Stimulated activated CD8-positive, alpha-beta memory T cell treated with anti-CD3 and anti-CD28 coated beads, Interleukin-4, amount 100 ng/mL, for 48 hours (primary cell): ENCODE measurements around the gene ITGB1.

Experiments used
- DNase-seq: peaks from one replicate; pipeline ENCODE4 v3.0.0-alpha.2; 2020

The ITGB1 gene

DNA sequence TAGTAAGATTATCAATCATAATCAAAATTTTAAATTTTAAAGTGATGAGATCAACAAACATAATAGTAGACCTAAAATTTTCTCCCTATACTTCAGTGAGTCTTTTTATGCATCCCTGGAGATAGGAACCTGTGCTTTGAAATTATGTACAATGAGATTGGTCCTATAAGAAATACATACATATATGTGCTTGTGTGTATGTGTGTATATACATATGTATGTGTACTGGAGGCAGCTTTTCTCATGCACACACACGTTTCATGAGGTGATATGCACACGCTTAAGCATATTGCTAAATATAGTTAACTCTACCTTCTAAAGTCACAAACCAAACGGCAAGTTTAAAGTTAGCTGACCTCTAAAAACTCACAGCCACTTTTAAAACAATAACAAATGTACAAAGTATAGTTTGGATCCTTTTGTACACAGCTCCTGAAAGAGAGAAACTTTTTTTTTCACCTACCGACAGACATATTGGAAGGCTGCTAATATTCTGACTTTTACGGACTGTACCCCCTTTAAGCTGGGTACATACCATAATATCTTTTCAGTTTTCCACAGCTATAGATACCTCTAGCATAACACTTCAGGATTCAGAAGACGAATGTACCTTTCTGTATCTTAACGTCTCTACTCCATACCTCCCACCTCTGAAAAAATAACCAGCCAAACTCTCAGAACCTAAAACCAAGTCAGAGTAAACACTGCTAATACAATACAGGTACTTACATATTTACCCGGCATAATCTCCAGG lies 3.3 kb downstream of the ITGB1 start:
- DNase-seq: no peak

DNA sequence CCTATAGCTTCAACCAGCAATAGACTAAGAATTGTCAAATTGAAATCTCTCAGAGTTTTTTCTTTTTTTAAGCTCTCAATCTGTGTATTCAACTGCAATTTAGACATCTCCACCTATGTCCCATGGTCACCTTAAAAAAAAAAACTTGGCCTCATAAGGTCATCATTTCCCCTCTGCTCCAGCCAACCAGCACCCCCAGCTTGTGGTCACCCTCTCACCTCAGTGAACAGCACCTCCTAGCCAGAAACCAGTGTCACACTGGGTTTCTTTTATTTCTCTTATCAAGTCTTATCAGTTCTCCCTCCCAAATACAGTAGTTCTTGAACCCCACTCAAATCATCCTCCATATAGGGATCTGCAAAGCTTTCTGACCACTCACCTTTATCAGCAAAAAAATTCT lies 4.0 kb downstream of the ITGB1 start:
- DNase-seq: no peak

DNA sequence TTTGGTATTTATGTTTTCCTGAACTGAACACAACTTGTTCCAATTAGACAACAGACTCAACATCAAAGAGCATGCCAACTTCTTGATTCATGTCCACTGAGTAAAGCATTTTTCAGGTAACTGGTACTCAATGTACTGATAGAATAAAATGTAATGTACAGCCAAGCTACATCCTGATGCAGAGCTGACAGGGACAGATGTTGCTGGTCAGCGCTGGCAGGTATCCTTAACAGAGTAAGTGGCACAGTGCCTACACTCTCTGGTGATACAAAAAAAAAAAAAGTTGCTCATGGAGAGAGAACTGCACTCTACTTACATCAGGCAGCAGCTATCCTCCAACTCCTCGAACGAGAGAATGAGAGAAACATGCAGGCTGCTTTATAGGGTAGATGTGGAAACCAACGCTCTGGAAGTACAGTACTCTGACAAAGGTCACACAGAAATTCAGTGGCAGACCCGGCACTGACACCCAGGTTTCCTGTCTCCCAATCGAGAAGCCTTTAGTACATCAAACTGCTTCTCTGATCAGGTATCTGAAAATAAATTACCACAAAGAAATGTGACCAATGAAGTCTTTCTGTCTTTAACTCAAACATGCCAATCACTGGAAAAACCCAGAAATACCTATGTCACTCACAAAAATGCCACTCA lies 4.6 kb downstream of the ITGB1 start:
- no peak for DNase-seq

DNA sequence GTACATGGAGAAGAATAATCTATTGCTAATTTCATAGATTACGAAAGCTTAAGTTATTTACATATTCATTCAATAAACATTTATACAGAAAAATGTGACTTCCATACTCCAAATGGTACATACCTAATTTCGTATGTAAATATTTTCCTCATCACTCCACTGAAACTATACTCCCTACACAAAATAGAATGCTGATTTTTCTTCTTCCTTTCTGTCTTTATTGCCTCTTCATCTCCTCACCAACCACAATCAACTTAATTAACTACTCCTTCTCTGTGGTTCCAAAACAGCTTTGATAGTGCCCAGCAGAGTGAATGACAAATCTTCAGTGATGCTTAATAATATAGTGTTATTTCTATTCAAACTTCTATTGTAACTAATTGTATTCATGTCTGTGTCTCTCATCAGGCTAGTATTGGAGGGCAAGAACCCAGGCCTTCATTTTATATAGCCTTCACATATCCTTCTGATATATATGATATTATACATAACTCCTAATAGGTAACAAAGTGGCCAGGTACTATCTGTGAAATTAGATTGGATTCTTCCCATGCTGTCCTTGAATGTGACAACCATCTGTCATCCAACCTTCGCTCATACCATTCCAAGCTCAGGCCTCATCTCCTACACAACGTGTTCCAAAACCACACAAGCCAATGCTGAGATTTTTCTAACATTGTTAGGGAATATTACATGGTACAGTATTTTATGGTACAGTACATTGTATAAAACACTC lies 5.3 kb downstream of the ITGB1 start:
- DNase-seq: no peak

DNA sequence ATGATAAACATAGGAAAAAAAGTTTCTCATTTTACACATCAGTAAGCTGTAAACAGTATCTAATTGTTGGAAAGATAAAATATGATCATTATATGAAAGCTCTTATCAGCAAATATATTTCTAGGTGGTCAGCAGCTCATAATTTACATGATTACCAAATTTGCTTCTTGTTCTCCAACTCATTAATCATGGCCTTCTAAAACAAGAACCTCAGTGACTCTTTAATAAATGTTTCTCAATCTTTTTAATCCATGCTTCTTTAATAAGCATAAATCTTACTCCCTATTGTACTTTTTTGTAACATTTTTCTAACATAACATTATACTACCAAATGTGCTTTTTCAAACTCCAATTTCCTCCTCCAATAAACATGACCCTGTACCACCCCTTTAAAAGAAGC lies 5.9 kb downstream of the ITGB1 start:
- no peak for DNase-seq

DNA sequence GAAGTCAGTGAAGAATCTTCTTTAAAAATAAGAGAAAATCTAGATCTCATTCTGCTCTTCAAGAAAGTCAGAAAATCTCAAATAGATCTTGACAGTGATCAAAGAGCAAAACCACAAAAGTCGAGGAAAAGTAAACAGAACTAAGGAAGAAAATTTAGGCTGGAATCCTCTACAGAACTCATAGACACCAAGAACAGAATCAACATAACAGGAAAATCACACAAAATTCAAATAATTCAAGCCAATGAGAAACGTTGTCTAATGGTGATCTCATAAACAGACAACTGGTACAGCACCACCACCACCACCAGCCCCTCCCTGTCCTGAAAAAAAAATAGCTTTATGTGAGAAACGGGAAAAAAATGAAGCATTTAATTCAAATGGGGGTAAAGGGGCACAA lies 6.9 kb downstream of the ITGB1 start:
- DNase-seq: no peak

DNA sequence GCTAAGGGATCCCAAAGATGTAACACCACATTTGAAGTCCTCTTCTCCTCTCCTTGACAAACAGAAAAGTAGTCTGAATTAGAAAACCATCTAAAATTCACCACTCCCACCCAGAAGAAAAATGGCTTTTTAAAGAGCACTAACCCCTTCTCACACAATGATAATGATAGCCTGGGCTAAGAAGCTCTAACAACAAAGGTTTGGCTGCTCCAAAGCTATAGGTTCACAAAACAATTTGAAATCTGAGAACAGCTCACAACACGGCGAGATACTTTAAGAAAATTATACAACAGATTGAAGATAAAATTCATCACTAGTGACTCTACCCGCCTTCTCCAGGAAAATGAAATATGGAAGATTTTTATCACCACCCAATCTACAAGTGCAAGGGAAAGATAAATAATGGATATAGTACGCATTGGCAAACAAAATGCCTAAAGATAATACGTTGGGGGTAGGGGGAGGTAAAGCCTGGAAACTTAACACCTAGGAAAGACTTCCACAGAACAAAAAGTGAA lies 7.4 kb downstream of the ITGB1 start:
- DNase-seq: no peak

DNA sequence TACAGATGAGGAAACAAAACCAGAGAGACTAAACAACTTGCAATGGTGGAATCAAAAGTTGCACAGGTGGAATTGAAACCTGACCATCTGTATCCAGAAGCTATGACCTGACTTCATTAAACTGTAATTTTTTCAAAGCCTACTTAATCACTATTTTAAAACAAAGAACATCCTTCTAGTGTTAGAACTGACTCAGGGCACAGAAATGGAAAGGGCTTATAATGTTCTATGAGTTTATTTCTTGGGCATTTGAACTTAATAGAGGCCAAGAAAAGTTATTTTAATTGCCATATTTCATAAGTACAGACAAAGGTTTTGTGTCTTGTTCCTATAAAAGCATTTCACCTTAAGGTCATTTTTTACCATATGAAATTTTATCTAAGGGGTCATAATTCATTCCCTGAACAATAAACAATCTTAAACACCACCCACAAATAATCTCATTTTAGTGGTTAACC lies 8.8 kb downstream of the ITGB1 start:
- DNase-seq: no peak

DNA sequence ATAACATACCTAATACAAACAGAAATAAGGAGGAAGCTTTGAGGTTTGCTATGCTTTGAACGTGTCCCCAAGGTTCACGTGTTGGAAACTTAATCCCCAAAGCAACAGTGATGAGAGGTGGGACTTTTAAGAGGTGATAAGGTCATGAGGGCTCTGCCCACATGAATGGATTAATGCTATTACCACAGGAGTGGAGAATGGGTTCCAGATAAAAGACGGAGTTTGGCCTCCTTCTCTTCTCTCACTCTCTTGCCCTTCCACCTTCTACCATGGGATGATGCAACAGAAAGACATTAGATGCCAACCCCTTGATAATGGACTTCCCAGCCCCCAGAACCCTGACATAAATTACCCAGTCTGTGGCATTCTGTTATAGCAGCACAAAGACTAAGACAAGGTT lies 9.6 kb downstream of the ITGB1 start:
- no peak for DNase-seq

DNA sequence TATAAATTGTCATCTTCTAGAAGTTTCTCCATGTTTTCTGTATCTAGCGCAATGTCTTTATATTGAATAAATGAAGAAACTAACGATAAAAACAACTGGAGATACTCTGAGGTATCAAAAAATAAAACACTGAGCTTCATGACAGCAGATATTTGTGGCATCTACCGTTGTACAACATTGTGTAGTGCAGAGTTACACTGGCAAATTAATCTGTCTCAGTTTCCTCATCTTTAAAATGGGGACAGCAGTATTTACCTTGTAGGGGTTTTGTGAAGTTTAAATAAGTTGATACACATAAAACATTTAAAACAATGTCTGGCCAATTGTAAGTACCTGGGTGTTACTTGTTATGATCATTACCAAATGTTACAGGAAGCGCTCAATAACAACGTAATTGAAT lies 10.4 kb downstream of the ITGB1 start:
- no peak for DNase-seq

DNA sequence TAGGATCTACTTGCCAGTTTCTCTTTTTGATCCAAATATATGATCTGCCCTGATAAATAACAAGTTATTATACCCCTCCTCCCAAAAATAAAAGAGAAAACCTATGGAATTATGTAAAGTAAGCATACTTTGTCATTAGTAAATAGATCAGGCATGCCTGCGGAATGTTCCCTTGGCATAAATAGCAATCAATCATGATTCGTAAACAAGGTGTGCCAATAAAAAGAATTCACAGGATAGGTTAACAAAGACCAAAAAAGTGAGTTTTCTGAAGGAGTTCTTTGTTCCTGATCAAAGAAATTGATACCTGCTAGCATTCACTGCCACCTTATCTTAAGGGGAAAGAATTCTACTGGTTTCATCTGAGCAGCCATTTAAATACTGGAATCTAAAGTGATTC lies 11.9 kb downstream of the ITGB1 start:
- DNase-seq: no peak

DNA sequence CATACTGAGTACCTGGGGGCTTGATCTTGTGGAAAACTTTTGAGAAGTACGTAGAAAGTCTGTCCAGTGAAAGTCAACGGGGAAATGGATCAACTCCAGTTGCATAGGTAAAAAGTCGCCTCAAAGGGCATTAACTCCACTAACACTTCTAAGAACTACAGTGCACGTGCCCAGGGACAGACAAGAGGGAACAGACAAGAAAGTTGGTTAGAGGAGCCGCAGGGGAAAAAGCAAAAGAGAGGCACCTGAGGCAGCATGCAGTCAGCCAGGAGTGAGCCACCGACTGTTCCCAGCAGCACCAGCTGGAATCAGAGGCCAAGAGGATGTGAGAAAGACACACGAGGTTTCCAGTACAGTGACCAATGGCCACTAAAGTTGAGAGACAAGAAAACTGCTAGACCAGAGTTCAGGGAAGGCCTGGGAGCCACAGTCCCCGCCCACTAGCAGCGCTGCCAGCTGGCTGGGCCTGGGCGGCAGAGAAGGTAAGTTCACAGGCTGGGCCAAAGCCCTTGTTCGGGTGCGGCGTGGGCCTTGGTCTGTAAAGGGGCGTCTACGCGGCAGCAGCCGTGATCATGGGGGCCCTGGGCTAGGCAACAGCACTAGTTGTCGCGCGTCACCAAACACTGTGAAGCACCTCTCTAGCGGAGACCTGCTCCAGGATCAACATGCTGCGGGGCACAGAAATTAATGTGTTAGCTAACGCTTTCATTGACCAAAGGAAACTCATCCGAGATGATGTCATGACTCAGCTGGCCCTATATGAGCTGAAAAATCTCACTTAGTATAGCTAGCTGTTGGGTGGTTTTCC lies 14.0 kb downstream of the ITGB1 start:
- DNase-seq: no peak

DNA sequence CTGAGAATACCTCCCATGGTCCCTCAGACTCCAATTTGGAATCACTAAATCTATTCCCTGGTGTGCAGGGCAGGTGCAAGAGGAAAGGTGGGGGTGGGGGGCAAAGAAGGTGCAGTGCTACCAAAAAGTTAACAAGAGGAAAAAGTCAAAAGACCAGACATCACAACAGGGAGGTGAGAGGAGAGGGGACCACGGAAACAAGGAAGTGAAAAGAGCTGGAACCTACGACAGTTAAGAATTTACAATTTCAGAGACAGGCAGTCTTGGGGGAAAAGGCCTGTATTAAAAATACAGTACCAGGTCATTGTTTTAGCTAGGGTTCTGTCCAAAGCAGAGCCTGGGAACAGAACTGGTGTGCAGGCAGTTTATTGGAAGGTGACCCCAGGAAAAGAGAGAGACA lies 14.6 kb downstream of the ITGB1 start:
- no peak for DNase-seq

DNA sequence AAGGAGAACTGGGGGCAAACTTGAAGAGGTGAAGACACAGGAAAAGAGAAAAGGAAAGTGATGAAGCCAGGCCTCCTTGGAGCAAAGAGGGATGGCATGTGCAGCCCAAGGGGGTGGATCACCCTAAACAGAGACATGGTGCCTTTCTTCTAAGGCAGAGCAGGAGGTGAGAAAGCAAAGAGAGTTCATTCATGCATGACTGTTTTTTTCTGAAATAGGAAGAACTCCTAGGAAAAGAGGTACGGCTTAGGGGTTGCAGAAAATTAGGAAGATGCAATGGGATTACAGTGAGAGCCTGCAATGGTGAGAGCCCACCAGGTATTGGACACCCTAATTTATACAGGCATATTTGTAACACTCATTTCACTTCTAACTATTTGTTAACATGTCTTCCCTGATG lies 15.9 kb downstream of the ITGB1 start:
- no peak for DNase-seq

DNA sequence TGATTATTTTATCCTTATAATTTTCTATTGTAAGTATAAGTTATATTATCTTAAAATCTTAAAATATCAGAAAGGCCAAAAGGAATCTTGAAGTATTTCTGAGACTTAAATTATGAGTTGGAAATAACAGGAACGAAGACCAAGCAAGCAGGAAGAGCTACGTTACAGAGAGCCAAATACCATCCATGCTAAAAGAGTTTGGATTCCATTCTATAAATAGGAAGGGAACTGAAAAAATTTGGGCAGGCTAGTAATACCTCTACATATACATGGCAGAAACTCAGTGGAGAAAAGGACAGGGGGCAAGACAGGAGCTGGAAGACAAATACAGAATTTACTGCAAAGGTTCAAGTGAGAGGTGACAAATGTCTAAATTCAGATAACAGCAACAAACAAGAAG lies 16.7 kb downstream of the ITGB1 start:
- DNase-seq: no peak

DNA sequence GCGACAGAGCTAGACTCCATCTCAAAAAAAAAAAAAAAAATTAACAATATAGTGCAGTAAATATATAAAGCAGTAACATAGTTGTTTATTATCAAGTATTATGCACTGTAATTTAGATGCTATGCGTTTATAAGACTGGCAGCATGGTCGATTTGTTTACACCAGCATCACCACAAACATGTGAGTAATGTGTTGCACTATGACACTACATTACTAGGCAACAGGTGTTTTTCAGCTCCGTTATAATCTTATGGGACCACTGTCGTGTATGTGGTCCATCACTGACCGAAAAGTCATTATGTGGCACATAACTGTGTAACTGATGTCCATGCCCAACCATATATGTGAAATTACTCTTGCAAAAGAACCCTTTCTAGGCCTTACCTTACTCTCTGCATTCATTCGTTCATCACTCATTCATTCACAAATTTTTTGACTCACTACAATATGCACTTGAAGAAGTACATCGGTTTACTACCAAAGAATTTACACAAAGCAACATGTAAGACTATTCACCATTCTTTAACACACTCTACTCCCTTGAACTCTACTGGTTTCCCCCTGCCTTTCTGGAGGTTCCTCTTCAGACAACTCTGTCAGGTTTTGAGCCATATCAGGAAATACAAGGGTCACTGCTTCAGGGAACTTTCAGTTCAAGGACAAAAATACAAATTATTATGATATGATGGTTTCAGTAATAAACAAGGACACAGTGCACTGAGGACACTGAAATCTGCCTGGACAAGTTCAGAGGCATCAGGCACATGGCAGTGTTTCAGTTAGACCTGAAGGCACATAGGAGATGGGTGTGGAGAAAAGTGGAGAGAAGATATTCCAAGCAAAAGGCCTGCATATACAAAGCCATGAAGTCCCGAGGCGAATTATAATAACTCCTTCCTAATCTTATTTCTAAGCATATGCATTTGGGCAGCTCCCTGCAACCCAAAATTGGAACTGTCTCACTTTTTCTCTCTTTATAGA lies 17.4 kb downstream of the ITGB1 start:
- no peak for DNase-seq

DNA sequence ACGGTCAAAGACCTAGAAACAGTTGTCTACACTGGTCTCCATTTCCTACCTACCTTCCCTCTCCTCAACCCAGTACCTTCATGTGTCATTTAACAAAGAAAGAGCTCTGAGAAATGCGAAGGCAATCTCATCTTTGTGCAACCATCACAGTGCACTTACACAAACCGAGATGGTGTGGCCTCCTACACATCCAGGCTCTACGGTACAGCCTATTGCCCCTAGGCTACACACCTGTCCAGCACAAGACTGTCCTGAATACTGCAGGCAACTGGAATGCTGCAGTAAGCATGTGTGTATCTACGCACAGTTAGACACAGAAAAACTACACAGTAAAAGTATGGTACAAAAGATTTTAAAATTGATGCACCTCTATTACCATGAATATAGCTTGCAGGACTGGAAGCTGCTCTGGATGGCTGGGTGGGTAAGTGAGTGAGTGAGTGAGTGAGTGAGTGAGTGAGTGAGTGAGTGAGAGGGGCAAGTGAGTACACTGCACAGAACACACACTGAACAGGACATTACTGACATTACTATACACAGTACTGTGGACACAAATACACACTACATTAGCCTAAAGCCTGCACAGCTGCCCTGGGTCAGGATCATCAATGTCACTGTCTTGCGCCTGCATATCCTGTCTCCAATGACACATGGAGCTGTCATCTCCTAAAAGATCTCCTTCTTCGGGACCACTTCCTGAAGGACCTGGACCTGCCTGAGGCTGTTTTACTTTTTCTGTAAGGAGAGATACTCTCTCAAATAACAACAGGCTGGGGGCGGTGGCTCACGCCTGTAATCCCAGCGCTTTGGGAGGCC lies 18.5 kb downstream of the ITGB1 start:
- no peak for DNase-seq

DNA sequence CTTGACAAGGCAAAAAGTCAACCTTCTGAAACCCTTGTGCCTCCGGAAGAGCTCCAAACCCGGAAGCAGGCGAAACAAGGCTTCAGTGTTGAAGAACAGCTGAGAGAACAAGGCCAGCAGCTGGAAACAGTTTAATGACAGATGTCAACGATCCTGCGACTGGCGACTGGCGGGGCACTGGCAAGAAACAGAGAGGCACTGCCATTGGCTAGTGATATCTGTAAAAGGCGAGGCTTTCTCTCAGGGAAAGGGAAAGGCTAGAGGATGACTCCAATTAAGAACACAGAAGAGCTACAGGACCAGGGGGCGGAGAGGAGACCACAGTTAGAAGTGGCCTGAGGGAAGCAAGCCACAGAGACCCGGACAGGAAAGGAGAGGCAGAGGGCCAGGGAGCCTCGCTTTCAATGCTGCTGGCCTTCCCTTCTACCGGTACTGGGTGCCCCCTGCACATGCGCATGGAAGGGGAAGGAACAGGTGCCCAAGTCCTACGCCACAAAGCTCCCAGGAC lies 19.4 kb downstream of the ITGB1 start:
- no peak for DNase-seq

DNA sequence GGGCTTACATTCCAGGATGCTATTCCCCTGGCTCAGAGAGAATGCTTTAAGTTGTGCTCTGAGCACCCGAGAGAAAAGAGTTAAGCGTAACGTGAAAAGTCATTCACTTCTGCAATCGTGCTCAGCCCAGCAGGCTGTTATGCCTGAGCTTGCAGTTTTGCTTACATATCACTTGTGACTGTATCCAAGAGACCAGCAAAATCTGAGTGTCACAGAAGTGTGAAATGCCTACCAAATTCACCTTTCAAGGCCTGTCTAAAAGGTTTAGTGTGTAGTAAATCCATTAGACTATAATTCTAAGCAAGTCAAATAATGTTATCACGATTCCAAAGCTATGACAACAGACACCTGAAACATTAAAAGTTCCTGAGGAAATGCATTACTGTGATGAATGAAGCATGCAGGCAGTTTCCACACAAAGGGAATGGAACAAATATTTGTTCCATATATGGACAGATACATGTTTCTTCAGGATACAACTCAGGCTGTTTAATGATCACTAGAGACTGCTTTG lies 20.1 kb downstream of the ITGB1 start:
- DNase-seq: no peak

DNA sequence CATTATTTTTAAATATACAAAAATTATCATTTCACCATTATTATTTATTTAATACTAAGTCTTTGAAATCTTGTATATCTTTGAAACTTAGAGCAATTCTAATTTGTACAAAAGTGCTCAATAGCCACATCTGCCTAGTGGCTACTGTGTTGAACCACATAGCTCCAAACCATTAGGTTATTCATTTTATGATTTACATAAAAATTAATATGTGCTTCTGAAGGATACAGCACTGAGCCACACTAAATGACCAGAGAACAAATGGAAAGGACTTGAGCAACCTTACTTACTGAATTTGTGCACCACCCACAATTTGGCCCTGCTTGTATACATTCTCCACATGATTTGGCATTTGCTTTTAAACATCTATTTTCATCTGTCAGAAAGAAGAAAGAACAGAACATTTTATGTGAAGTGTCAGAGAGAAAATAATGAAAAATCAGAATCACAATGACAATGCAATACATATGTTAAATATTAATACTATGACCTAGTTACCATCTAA lies 25.8 kb downstream of the ITGB1 start:
- no peak for DNase-seq
